Kidney (tissue), 14 donors: ENCODE measurements around the gene MYRFL. TPM values are rescaled to one million over a fixed set of nuclear protein-coding genes. Genes with fewer than 3 reads are reported as not detected.

Experiments used
- DNase-seq, 5 donors: peaks; one replicate each; pipeline ENCODE4 v3.0.0-alpha.2; 2013 to 2020
- FAIRE-seq: peaks from 2 replicates; lab custom pipeline; 2012; peaks lifted over from hg19 to GRCh38; lab: Jason Lieb, UNC
- H3K27ac ChIP-seq, 2 donors: one replicate each; pipeline ENCODE4 v1.7.0; 2013; ENCODE audit warnings: low read depth in 2 of 2, low read length in 2 of 2, inconsistent platforms in 1 of 2
- H3K27me3 ChIP-seq: one replicate; pipeline ENCODE4 v1.7.1; 2013; ENCODE audit warnings: low read length, inconsistent platforms; ENCODE audit not compliant: control insufficient read depth, insufficient read depth
- H3K36me3 ChIP-seq, 3 donors: one replicate each; pipeline versions ENCODE4 v1.7.0 to v1.7.1; 2013; ENCODE audit warnings: low read length in 3 of 3, control low read depth in 1 of 3, inconsistent platforms in 1 of 3; ENCODE audit not compliant: insufficient read depth in 3 of 3, control insufficient read depth in 2 of 3
- H3K4me1 ChIP-seq, 3 donors: one replicate each; pipeline versions ENCODE4 v1.7.0 to v1.7.1; 2013; ENCODE audit warnings: low read length in 3 of 3, inconsistent platforms in 1 of 3, low read depth in 1 of 3; ENCODE audit not compliant: control insufficient read depth in 2 of 3, insufficient read depth in 2 of 3
- H3K4me3 ChIP-seq, 3 donors: one replicate each; pipeline versions ENCODE4 v1.7.0 to v1.8.1; 2013; ENCODE audit warnings: low read length in 3 of 3, control low read depth in 1 of 3, inconsistent platforms in 1 of 3
- H3K9ac ChIP-seq, 3 donors: one replicate each; pipeline versions ENCODE4 v1.7.0 to v1.7.1; 2013; ENCODE audit warnings: low read length in 3 of 3, control low read depth in 1 of 3, inconsistent platforms in 1 of 3
- H3K9me3 ChIP-seq, 3 donors: one replicate each; pipeline versions ENCODE4 v1.7.0 to v1.7.1; 2013; ENCODE audit warnings: low read length in 3 of 3, control low read depth in 1 of 3, inconsistent platforms in 1 of 3; ENCODE audit not compliant: control insufficient read depth in 2 of 3, insufficient read depth in 1 of 3
- CTCF ChIP-seq: IDR thresholded peaks from 3 replicates; pipeline ENCODE4 v1.5.1; 2012; ENCODE audit warnings: mild to moderate bottlenecking, moderate library complexity, borderline replicate concordance; ENCODE audit not compliant: insufficient read depth; ENCODE audit errors: extremely low read depth
- intact Hi-C: fragments of 100-400 bp; cut with DNase I; formaldehyde crosslinking; loops from one replicate; pipeline ENCODE4 v1.11.1; 2022
- polyA plus RNA-seq: library from polyadenylated mRNA; stranded (reverse); fragments of 350-450 nt; fragmentation: Illumina TruSeq; extraction: RNeasy Lipid Tissue Mini Kit (QIAGEN cat#74804); gene quantifications from one replicate; pipeline ENCODE4 v1.2.3, GENCODE V29; 2014; ENCODE audit warnings: low read depth, low replicate concordance; ENCODE audit not compliant: insufficient read depth
- total RNA-seq: library from RNA; stranded (reverse); fragmentation: NEBNext Ultra II Directional; extraction: Animal tissue kit (Norgen Biotek cat#: 25700); gene quantifications from one replicate; pipeline ENCODE4 v1.2.1, GENCODE V29; 2021
- donor health status: control.
- donor health status: control.
- donor health status: control.
- donor health status: control.
- donor health status: control.
- donor health status: DM: yes; HTN: yes; CAD: no.
- donor health status: Normal renal cell carcinoma (clear cell type).

MYRFL gene
- total and polyA plus RNA-seq, 2 donors from 2014 or later: 0.82 to 1.6 TPM

GRCh38 chr12:69935651-69936100 is 110.6 kb downstream of the MYRFL start:
- intact Hi-C loops: no loop called here
- Histone ChIP-seq H3K9ac (no peak overlapping the region), H3K27ac (no peak overlapping the region), H3K4me3 (no peak overlapping the region), H3K27me3 (no peaks in the 10 kb centered on the region), H3K36me3 (no peaks in the 10 kb centered on the region), H3K9me3 (no peaks in the 10 kb centered on the region), H3K4me1 (no peaks in the 10 kb centered on the region)
- DNase-seq (peak in 4 of 5 donors; percentile 19 to 47 (median 32)), FAIRE-seq (no peak)
- no peak for TF ChIP-seq CTCF

GRCh38 chr12:69936214-69936731 is 111.2 kb downstream of the MYRFL start:
- Histone ChIP-seq H3K36me3 (no peaks in the 10 kb centered on the region), H3K27ac (no peak overlapping the region), H3K4me1 (no peaks in the 10 kb centered on the region), H3K9me3 (no peaks in the 10 kb centered on the region), H3K27me3 (no peaks in the 10 kb centered on the region), H3K9ac (no peak overlapping the region), H3K4me3 (no peak overlapping the region)
- intact Hi-C loops: no loop called here
- DNase-seq (peak in 4 of 5 donors; percentile 48 to 76 (median 58)), FAIRE-seq (no peak)
- no peak for TF ChIP-seq CTCF

- no peaks in the 10 kb centered on the region for H3K36me3 ChIP-seq
- FAIRE-seq (no peak), DNase-seq (no peak)
- intact Hi-C loops: no loop called here
- no peak overlapping the region for H3K4me3 ChIP-seq
- H3K9me3 ChIP-seq: no peaks in the 10 kb centered on the region
- no peak overlapping the region for H3K9ac ChIP-seq
- no peaks in the 10 kb centered on the region for H3K4me1 ChIP-seq
- H3K27me3 ChIP-seq: no peaks in the 10 kb centered on the region
- H3K27ac ChIP-seq: no peak overlapping the region
- TF ChIP-seq CTCF: no peak
Measured at GRCh38 chr12:69936766-69937165, 111.7 kb downstream of the MYRFL start.

- H3K9ac ChIP-seq: no peak overlapping the region
- no peaks in the 10 kb centered on the region for H3K27me3 ChIP-seq
- H3K4me1 ChIP-seq: no peaks in the 10 kb centered on the region
- H3K9me3 ChIP-seq: no peaks in the 10 kb centered on the region
- H3K27ac ChIP-seq: no peak overlapping the region
- H3K36me3 ChIP-seq: no peaks in the 10 kb centered on the region
- FAIRE-seq: no peak
- intact Hi-C loops: no loop called here
- DNase-seq: no peak
- no peak overlapping the region for H3K4me3 ChIP-seq
- TF ChIP-seq CTCF: no peak
Measured at GRCh38 chr12:69947123-69947522, 122.1 kb downstream of the MYRFL start.
